ENCODE measurements around the gene DIPK1A.

DIPK1A gene

GRCh38 chr1:92969517-92969916 lies 8.3 kb upstream of the DIPK1A start:
- Histone ChIP-seq H3F3A (ENCODE audit: insufficient read depth, low read length) (peaks cover 35% of the 10 kb centered on the region), H3K79me2 (ENCODE audit: insufficient read depth, low read length) (no peaks in the 10 kb centered on the region), H3K4me1 (ENCODE audit: insufficient read depth, low read length, severe bottlenecking) (peaks cover 83% of the 10 kb centered on the region), H4K20me1 (ENCODE audit: insufficient read depth, low read length) (no peaks in the 10 kb centered on the region), H3K4me2 (ENCODE audit: low read length) (no peak overlapping the region), H3K36me3 (ENCODE audit: insufficient read depth, low read length) (no peaks in the 10 kb centered on the region), H3K27me3 (ENCODE audit: insufficient read depth, low read length) (no peaks in the 10 kb centered on the region), H3K9me2 (ENCODE audit: low read depth, low read length) (no peaks in the 10 kb centered on the region), H3K9ac (ENCODE audit: low read length) (no peak overlapping the region), H3K27ac (ENCODE audit: low read depth, low read length, poor library complexity, severe bottlenecking) (peak overlapping the region; percentile 80), H3K9me3 (ENCODE audit: low read length) (no peaks in the 10 kb centered on the region), H3K4me3 (ENCODE audit: low read depth, low read length, poor library complexity, severe bottlenecking) (no peak overlapping the region), H2AFZ (ENCODE audit: low read length) (no peak overlapping the region)
- TF ChIP-seq EZH2 (IDR thresholded peaks at IDR 0.05; ENCODE audit: borderline replicate concordance, low read length) (no peak), CTCF (IDR thresholded peaks at IDR 0.05; ENCODE audit: low read length) (no peak)

GRCh38 chr1:92968138-92969032 lies 7.1 kb upstream of the DIPK1A start:
- no peak for TF ChIP-seq EZH2 (IDR thresholded peaks at IDR 0.05; ENCODE audit: borderline replicate concordance, low read length)
- TF ChIP-seq CTCF (IDR thresholded peaks at IDR 0.05; ENCODE audit: low read length): peak; percentile 68
- H3F3A ChIP-seq (ENCODE audit: insufficient read depth, low read length): peaks cover 29% of the 10 kb centered on the region
- peak overlapping the region; percentile 51; the same call in 1 of the 2 replicates for H2AFZ ChIP-seq (ENCODE audit: low read length)
- H3K36me3 ChIP-seq (ENCODE audit: insufficient read depth, low read length): no peaks in the 10 kb centered on the region
- peak overlapping the region; percentile 80 for H3K27ac ChIP-seq (ENCODE audit: low read depth, low read length, poor library complexity, severe bottlenecking)
- H3K4me3 ChIP-seq (ENCODE audit: low read depth, low read length, poor library complexity, severe bottlenecking): no peak overlapping the region
- H3K4me2 ChIP-seq (ENCODE audit: low read length): peak overlapping the region; percentile 29; the same call in 1 of the 2 replicates
- no peaks in the 10 kb centered on the region for H4K20me1 ChIP-seq (ENCODE audit: insufficient read depth, low read length)
- no peaks in the 10 kb centered on the region for H3K79me2 ChIP-seq (ENCODE audit: insufficient read depth, low read length)
- H3K9me2 ChIP-seq (ENCODE audit: low read depth, low read length): no peaks in the 10 kb centered on the region
- H3K9ac ChIP-seq (ENCODE audit: low read length): peak overlapping the region; percentile 14
- H3K27me3 ChIP-seq (ENCODE audit: insufficient read depth, low read length): no peaks in the 10 kb centered on the region
- peaks cover 83% of the 10 kb centered on the region for H3K4me1 ChIP-seq (ENCODE audit: insufficient read depth, low read length, severe bottlenecking)
- no peaks in the 10 kb centered on the region for H3K9me3 ChIP-seq (ENCODE audit: low read length)

GRCh38 chr1:92964998-92965397 lies 3.7 kb upstream of the DIPK1A start:
- TF ChIP-seq CTCF (IDR thresholded peaks at IDR 0.05; ENCODE audit: low read length) (no peak), EZH2 (IDR thresholded peaks at IDR 0.05; ENCODE audit: borderline replicate concordance, low read length) (no peak)
- H3F3A ChIP-seq (ENCODE audit: insufficient read depth, low read length): peaks cover 15% of the 10 kb centered on the region; the same call in 1 of the 2 replicates
- H3K4me2 ChIP-seq (ENCODE audit: low read length): peak overlapping the region; percentile 16; the same call in 1 of the 2 replicates
- peaks cover 7% of the 10 kb centered on the region for H3K79me2 ChIP-seq (ENCODE audit: insufficient read depth, low read length)
- H3K9ac ChIP-seq (ENCODE audit: low read length): peak overlapping the region; percentile 8; the same call in 1 of the 2 replicates
- peaks cover 64% of the 10 kb centered on the region for H3K4me1 ChIP-seq (ENCODE audit: insufficient read depth, low read length, severe bottlenecking)
- H3K36me3 ChIP-seq (ENCODE audit: insufficient read depth, low read length): no peaks in the 10 kb centered on the region
- 0 out of 2 replicates have a peak overlapping the region, but pooled peaks have one; percentile 19 for H2AFZ ChIP-seq (ENCODE audit: low read length)
- H3K9me3 ChIP-seq (ENCODE audit: low read length): no peaks in the 10 kb centered on the region
- H3K27me3 ChIP-seq (ENCODE audit: insufficient read depth, low read length): no peaks in the 10 kb centered on the region
- H3K27ac ChIP-seq (ENCODE audit: low read depth, low read length, poor library complexity, severe bottlenecking): peak overlapping the region; percentile 94
- H3K9me2 ChIP-seq (ENCODE audit: low read depth, low read length): no peaks in the 10 kb centered on the region
- H4K20me1 ChIP-seq (ENCODE audit: insufficient read depth, low read length): no peaks in the 10 kb centered on the region
- H3K4me3 ChIP-seq (ENCODE audit: low read depth, low read length, poor library complexity, severe bottlenecking): no peak overlapping the region
